ENCODE measurements around the gene IL1RL1. TPM values are rescaled to one million over a fixed set of nuclear protein-coding genes. Genes with fewer than 3 reads are reported as not detected.
"Not testable (repeated sequence)": the region's sequence is repeated elsewhere in the genome, so short reads cannot be mapped to it uniquely, and the experiment has no call there.

The IL1RL1 gene
- total RNA-seq, 1 donor from 2014 or later = 0.40 TPM

- DNase-seq (ENCODE audit: low read depth in 2 of 2) = peak in 1 of 2 donors; percentile 6
Observed at GRCh38 chr2:102291319-102292075, 19.9 kb upstream of the IL1RL1 start.

DNA sequence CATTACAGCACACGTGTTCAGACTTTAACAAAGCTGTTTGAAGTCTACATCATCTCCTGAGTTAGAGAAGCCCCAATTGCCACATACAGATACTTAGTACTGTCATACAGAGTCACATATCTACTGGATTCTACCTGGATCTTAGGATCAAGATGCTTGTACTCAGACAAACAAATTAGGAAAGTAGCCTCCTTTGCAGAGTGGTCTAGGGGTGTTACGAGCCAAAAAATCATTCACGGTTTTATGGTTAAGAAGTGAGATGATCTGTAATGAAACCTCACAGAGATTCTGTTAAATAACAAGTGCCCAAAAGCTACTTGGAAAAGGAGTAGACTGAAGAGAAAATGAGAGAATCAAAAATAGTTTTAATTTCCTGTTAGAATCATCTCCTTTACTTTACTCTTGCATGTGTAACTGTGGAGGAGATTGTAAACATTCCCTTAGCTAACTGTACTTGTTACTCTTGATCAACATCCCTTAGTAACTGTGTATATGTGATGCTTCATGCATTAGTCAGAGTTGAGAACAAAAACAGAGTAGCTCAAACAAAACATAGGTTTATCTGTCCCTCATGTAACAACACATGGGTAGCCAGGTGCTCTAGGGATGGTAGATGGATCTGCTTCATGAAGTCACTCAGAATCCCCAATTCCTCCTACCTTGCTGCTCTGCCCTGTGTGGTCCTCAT, 16.4 kb upstream of the IL1RL1 start:
- DNase-seq (ENCODE audit: low read depth in 2 of 2) = no peak

GRCh38 chr2:102295566-102295965, 15.8 kb upstream of the IL1RL1 start:
- no peak for DNase-seq (ENCODE audit: low read depth in 2 of 2)

- no peak for DNase-seq (ENCODE audit: low read depth in 2 of 2)
Observed at GRCh38 chr2:102296449-102296848, 14.9 kb upstream of the IL1RL1 start.

DNA sequence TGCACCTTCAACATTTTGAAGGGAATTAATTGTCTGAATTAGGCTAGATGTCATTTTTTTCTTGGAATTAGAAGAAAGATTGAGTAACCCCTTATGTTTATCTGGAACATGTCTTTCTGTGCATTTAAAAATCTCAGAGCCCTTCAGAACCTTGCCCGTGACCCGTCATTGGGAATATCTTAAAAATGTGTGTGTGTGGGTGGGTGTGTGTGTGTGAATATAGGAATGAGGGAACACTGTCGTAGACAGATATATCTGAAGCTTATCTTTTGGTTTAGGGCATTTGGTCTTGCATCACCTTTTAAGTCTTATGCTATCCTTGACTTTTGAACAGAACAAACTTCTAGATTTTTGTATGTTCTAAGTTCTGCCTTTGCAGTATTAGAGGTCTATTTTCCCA, 13.5 kb upstream of the IL1RL1 start:
- no peak for DNase-seq (ENCODE audit: low read depth in 2 of 2)

GRCh38 chr2:102301867-102302362, 9.4 kb upstream of the IL1RL1 start:
- peak in 1 of 2 donors; percentile 17 for DNase-seq (ENCODE audit: low read depth in 2 of 2)

DNA sequence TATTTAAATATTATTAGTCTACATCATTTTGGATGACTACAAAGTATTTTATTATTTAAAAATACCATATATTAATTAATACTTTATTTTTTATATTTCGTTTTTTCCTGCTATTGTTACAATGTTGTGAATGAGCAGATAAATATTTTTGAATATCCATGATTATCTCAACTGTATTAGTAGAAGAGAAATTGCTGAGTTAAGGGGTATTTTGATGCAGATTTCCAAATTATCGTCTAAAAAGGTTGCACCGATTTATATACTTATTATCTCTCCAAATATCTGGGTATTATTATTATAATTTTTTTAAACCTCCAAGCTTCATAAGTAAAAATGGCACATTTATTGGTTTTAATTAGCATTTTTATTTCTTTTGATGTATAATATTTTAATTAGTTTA, 8.9 kb upstream of the IL1RL1 start:
- no peak for DNase-seq (ENCODE audit: low read depth in 2 of 2)

DNA sequence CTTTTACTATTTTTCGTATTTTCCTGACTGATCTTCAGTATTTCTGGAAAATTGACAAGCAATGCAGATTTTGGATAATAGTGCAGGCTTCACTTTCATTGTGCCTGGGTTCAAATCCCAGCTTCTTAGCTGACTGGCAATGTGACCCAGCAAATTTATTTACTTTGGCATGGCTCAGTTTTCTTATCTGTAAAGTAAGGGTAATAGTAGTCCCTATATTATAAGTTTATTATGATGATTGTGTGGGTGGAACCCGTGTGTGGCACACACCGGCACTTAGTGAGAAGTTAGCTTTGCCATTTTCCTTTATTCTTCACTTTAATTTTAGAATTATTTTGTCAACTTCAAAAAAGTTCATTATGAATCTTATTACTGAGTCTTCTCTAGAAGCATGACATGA, 7.8 kb upstream of the IL1RL1 start:
- no peak for DNase-seq (ENCODE audit: low read depth in 2 of 2)

GRCh38 chr2:102304268-102304667, 7.1 kb upstream of the IL1RL1 start:
- peak in 1 of 2 donors; percentile 30 for DNase-seq (ENCODE audit: low read depth in 2 of 2)

DNA sequence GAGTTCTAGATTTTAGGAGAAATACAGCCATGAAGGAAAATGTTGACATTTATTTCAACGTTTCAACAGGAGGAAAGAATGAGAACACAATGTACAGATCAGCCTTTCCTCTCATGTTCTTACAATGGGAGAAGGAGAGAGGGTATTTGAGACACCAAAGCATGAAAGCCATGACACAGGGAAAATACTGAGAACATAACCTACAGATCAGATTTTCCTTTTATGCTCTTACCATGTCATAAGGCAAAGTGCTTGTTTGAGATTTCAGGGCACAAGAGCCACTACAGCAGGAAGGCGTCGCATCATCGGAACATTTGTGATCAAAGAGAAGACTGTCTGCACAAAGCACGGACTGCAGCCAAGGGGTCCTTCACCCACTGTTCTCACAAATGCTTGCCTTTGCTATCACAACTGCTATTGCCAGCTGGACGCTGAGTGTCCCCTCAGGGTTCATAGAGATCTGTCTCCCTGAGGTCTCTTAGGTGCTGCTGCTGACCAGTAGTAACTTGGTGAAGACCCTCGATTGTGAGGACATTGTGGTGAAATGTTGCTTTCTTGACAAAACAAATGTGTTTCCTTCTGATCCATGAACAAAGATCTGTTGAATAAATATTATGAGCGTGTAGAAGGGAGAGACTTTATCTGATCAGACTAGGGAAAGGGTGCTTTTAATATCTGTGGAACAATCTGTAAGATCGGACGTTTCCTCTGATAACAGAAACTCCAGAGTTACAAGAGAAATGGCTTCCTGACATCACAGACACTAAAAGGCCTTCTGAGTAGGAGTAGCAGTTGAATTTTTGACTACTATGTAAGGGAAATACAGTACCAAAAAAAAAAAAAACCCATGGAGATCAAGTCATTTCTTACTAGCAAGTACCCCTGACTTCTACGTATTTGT, 6.4 kb upstream of the IL1RL1 start:
- DNase-seq (ENCODE audit: low read depth in 2 of 2) = peak; percentile 10 to 24

DNA sequence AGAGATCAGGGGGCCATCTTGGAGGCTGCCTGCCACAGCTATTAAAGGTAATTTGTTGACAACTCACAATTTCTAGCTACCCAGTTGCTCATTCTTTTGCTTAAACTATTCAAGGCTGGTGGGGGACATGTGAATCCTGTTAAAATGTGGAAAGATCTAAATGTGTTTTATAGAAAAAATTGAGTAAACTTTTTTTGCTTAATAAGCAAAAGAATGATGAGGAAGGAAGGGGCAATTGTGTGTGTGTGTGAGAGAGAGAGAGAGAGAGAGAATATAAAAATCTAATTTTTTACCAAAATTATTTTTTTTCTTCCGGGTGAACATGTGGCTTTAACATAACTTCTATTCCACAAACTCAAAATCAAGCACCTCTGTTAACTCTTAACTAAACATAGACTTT, 5.2 kb upstream of the IL1RL1 start:
- DNase-seq (ENCODE audit: low read depth in 2 of 2) = no peak

GRCh38 chr2:102313025-102313424, 1.7 kb downstream of the IL1RL1 start:
- peak in 1 of 2 donors; percentile 38 for DNase-seq (ENCODE audit: low read depth in 2 of 2)

DNA sequence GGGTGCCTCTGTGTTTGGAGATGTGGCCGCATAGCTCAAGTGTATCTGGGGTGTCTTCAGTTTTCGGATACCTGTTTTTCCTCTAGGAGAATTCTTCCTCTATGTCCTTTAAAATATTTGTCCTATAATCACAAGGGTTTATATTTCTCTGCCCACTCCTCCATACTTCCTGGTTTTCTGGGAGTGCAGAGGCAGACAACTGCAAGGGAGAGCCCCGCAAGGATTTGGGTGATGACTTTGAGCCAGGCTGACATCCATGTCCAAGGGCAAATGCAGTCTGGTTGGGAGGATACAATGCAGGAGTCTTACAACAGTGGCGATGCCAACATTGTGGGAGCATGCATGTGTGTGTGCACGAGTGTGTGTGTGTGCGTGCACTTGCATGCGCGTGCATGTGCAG, 2.1 kb downstream of the IL1RL1 start:
- no peak for DNase-seq (ENCODE audit: low read depth in 2 of 2)

DNA sequence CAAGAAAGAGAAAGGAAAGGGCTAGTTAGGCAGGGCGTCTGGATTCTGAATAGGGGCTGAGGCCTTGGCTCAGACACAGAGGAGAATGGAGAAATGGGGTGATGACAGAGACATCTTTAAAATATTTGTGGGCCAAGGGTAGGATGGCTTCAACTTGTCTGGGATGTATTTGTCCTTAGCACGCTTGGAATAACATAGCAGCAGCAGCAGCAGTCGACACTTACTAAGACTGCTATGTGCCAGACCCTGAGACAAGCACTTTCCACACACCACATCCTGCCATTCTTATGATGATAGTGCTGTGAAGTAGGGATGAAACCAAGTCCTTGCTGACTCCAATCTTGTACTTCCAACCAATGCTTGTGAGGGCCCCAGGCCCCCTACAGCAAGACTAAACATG, 2.6 kb downstream of the IL1RL1 start:
- DNase-seq (ENCODE audit: low read depth in 2 of 2) = no peak

DNA sequence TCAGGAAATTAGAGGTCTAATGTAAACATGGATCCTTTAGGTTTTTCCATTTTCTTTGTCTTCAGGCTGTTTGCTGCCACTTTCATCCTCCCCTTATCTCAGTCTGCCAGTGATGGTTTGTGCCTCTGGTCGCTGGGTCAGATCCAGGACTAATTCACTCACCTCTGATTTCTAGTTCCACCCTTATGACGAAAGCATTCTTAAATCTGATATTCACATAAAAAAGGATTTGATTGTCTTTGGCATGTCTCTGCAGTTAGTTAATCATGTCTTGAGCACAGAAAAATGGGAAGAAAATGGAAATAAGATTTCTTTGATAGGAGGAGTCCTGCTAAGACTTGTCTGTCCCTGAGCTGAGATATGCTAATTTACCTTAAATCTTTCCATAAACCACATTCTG, 4.6 kb downstream of the IL1RL1 start:
- DNase-seq (ENCODE audit: low read depth in 2 of 2) = no peak

GRCh38 chr2:102317715-102318114, 6.4 kb downstream of the IL1RL1 start:
- DNase-seq (ENCODE audit: low read depth in 2 of 2) = no peak

DNA sequence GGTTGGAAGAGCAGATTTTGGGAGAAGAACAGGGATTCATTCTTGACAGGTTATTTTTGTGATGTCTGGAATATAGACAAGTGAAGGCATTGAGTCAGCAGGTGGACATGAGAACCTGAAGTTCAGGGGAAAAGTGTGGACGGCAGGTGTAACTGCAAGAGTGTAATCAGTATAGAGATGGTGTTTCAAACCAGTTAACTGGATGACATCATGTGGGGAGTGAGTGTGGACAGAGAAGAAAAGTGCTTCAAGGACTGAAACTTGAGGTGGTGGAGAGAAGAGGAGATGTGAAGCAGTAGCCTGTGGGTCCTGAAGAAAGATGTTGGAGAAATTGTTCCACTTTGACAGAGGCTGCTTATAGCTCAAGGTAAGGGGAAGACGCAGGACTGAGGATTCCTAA, 7.1 kb downstream of the IL1RL1 start:
- no peak for DNase-seq (ENCODE audit: low read depth in 2 of 2)

DNA sequence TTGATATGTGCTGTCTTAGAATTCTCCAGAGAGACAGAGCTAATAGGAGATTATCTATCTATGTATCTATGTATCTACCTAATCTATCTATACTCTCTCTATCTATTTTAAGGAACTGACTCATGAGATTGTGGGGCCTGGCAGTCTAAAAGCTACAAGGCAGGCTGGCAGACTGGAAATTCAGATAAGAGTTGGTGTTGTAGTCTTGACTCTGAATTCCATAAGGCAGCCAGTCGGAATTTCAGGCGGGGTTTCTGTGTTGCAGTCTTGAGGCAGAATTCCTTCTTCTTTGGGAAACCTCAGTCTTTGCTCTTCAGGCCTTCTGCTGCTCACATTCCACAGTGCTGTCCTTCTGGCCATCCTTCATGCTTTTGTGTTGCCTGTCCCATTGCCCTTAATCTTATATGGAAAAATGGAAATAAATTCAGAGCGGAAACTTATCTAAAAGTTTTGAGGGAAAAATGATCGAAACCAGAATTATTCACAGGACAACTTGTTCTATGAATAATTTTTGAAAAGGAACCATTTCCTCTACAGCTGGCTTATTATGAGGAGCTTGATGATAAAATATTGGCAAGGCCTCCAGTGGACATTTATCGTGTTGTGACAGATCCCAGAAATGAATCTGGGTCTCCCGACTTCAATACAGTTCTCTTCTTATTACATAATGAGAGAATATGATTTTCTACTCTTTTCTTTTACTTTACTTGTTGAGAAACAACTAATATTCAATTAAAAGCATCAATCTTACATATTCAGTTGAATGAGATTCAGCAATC, 10.8 kb downstream of the IL1RL1 start:
- DNase-seq (ENCODE audit: low read depth in 2 of 2) = no peak

DNA sequence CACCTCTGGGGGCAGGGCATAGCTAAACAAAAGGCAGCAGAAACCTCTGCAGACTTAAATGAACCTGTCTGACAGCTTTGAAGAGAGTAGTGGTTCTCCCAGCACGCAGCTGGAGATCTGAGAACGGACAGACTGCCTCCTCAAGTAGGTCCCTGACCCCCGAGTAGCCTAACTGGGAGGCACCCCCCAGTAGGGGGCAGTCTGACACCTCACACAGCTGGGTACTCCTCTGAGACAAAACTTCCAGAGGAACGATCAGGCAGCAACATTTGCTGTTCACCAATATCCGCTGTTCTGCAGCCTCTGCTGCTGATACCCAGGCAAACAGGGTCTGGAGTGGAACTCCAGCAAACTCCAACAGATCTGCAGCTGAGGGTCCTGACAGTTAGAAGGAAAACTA, 13.6 kb downstream of the IL1RL1 start:
- DNase-seq (ENCODE audit: low read depth in 2 of 2) = not testable (repeated sequence)

DNA sequence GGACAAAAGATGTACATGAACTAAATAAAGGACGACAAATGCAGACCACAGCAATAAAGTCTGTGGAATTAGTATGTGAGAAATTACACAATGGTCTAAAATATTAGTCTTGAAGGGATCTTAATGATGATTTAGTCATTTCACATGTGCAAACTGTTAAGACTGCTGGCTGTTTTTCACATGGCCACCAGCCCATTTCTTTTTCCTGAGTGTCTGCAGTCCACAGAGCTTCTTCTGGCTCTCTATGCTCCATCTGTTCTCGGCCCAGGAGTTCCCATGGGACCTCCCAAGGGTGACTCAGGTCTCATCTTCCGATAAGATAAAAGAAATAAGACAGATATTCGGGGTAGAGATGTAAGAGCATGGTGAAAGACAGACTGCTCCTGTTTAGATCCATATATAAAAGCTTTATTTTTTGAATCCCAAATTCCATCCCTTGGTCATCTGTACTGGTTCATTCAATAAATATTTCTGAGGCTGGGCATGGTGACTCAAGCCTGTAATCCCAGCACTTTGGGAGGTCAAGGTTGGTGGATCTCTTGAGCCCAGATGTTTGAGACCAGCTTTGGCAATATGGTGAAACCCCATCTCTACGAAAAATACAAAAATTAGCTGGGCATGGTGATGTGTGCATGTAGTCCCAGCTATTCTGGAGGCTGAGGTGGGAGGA, 20.1 kb downstream of the IL1RL1 start:
- no peak for DNase-seq (ENCODE audit: low read depth in 2 of 2)

GRCh38 chr2:102334486-102334885, 23.1 kb downstream of the IL1RL1 start:
- no peak for DNase-seq (ENCODE audit: low read depth in 2 of 2)

Data from lung microvascular endothelial cell (primary cell).